Measurements from ENCODE around the gene PTPRM.

The PTPRM gene

DNA sequence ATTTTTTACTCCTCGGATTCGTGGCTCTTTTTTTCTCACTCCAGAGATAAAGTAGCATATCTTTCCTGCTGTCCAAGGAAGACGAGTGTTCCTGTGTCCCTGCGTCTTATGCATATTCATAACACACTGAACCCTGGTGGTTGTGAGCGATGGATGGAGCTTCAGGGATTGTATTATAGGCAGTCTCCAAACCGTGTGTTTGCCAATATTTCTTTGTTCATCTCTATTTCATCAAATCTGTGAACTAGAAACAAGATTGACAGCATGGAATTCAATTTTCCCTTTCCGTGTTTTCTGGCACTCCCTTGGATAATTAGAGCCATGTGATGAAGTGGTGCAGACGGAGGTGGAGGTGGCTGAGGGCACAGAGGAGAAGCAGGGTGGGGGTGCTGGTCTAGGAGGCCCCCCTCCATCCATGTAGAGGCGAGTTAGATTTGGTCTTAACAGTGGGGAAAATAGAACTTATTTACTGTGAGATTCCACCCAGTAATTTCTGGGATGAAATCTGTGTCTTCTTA is 240.9 kb downstream of the PTPRM start:
- no peak overlapping the region for H3K4me3 ChIP-seq (IDR thresholded peaks at IDR 0.05; ENCODE audit: insufficient read depth, low read depth, low read length)
- H3K27me3 ChIP-seq (ENCODE audit: insufficient read depth, low read depth), result no peaks in the 10 kb centered on the region
- TF ChIP-seq, protein P1, sequence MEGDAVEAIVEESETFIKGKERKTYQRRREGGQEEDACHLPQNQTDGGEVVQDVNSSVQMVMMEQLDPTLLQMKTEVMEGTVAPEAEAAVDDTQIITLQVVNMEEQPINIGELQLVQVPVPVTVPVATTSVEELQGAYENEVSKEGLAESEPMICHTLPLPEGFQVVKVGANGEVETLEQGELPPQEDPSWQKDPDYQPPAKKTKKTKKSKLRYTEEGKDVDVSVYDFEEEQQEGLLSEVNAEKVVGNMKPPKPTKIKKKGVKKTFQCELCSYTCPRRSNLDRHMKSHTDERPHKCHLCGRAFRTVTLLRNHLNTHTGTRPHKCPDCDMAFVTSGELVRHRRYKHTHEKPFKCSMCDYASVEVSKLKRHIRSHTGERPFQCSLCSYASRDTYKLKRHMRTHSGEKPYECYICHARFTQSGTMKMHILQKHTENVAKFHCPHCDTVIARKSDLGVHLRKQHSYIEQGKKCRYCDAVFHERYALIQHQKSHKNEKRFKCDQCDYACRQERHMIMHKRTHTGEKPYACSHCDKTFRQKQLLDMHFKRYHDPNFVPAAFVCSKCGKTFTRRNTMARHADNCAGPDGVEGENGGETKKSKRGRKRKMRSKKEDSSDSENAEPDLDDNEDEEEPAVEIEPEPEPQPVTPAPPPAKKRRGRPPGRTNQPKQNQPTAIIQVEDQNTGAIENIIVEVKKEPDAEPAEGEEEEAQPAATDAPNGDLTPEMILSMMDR (conservative IDR thresholded peaks at IDR 0.05; ENCODE audit: low read depth, low read length), result no peak
- no peaks in the 10 kb centered on the region for H4K20me1 ChIP-seq (ENCODE audit: insufficient read depth)
- H3K4me1 ChIP-seq (ENCODE audit: low read depth, poor library complexity, severe bottlenecking), result no peaks in the 10 kb centered on the region
- no peaks in the 10 kb centered on the region for H3K79me2 ChIP-seq (ENCODE audit: insufficient read depth, low read depth)
- H3K27ac ChIP-seq, result no peak overlapping the region
- H2AFZ ChIP-seq (ENCODE audit: low read depth), result no peak overlapping the region
- H3K9ac ChIP-seq, result no peak overlapping the region
- no peaks in the 10 kb centered on the region for H3K36me3 ChIP-seq (ENCODE audit: insufficient read depth)
- H3K4me2 ChIP-seq, result no peak overlapping the region

DNA sequence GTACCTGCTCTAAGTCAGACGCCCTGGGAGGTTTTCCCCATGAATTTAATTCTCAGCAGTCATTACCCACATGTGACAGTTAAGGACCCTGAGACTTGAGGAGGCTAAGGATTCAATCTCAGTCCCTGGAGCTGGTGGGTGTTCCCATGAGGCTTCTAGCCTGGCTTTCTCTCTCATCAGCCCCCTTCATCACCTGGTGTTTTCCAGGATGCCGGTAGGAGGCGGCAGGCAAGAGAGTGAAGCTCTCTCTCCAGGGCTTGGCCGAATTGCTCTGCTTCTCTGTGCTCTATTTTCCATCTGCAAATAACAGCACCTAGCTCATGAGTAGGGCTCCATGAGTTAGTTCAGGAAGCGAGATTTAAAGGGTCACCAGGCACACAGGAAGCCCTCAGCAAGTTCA is 241.9 kb downstream of the PTPRM start:
- H3K4me3 ChIP-seq (IDR thresholded peaks at IDR 0.05; ENCODE audit: insufficient read depth, low read depth, low read length), result no peak overlapping the region
- no peaks in the 10 kb centered on the region for H3K27me3 ChIP-seq (ENCODE audit: insufficient read depth, low read depth)
- TF ChIP-seq, protein P1 (conservative IDR thresholded peaks at IDR 0.05; ENCODE audit: low read depth, low read length), result no peak
- H3K36me3 ChIP-seq (ENCODE audit: insufficient read depth), result no peaks in the 10 kb centered on the region
- H3K4me1 ChIP-seq (ENCODE audit: low read depth, poor library complexity, severe bottlenecking), result no peaks in the 10 kb centered on the region
- H3K79me2 ChIP-seq (ENCODE audit: insufficient read depth, low read depth), result no peaks in the 10 kb centered on the region
- H2AFZ ChIP-seq (ENCODE audit: low read depth), result no peak overlapping the region
- H4K20me1 ChIP-seq (ENCODE audit: insufficient read depth), result no peaks in the 10 kb centered on the region
- H3K27ac ChIP-seq, result no peak overlapping the region
- H3K4me2 ChIP-seq, result no peak overlapping the region
- H3K9ac ChIP-seq, result no peak overlapping the region

DNA sequence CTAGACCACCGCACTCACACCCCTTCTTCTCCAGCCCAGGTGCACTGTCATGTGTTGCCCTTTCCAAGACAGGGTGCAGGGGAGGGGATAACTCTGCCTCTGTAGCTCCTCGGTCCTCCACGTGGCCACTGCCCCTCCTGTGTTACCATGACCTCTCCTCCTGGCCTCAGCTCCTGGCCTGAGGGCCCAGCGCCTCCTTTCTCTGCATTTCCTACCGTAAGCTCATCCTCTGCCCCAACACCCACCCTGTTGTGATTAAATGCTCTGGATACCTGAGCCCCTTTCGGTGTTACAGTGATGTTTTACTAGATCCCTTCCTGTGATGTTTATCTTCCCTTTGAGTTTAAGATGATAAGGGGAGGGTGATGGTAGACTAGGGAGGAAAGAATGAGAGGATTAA is 242.3 kb downstream of the PTPRM start:
- Histone ChIP-seq H3K27ac (no peak overlapping the region), H3K4me3 (IDR thresholded peaks at IDR 0.05; ENCODE audit: insufficient read depth, low read depth, low read length) (no peak overlapping the region), H3K79me2 (ENCODE audit: insufficient read depth, low read depth) (no peaks in the 10 kb centered on the region), H3K4me1 (ENCODE audit: low read depth, poor library complexity, severe bottlenecking) (no peaks in the 10 kb centered on the region), H4K20me1 (ENCODE audit: insufficient read depth) (no peaks in the 10 kb centered on the region), H3K9ac (no peak overlapping the region), H3K4me2 (no peak overlapping the region), H2AFZ (ENCODE audit: low read depth) (no peak overlapping the region), H3K27me3 (ENCODE audit: insufficient read depth, low read depth) (no peaks in the 10 kb centered on the region), H3K36me3 (ENCODE audit: insufficient read depth) (no peaks in the 10 kb centered on the region)
- TF ChIP-seq, protein P1 (conservative IDR thresholded peaks at IDR 0.05; ENCODE audit: low read depth, low read length), result no peak

DNA sequence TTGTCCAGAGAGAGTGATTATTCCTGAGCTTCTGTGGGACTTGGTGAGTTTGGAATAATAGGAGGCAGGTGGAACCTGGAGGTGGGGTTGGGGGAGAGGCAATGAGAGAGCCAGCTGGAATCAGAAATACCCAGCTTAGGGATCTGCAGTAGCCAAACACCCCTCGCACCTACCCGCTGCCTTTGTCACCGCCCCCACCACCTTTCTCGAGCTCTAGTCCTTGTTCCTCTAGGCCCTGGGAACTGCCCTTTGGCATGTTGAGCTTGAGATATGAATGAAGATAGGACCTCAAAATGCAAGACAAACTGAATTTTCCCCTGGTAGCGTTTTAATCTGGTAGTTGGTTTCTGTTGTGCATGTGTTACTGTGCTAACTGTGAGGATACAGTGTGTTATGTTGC is 242.9 kb downstream of the PTPRM start:
- Histone ChIP-seq H3K79me2 (ENCODE audit: insufficient read depth, low read depth) (no peaks in the 10 kb centered on the region), H3K4me1 (ENCODE audit: low read depth, poor library complexity, severe bottlenecking) (no peaks in the 10 kb centered on the region), H3K36me3 (ENCODE audit: insufficient read depth) (no peaks in the 10 kb centered on the region), H4K20me1 (ENCODE audit: insufficient read depth) (no peaks in the 10 kb centered on the region), H3K4me2 (no peak overlapping the region), H3K9ac (no peak overlapping the region), H2AFZ (ENCODE audit: low read depth) (no peak overlapping the region), H3K27me3 (ENCODE audit: insufficient read depth, low read depth) (no peaks in the 10 kb centered on the region), H3K27ac (no peak overlapping the region), H3K4me3 (IDR thresholded peaks at IDR 0.05; ENCODE audit: insufficient read depth, low read depth, low read length) (no peak overlapping the region)
- TF ChIP-seq, protein P1 (conservative IDR thresholded peaks at IDR 0.05; ENCODE audit: low read depth, low read length), result no peak

Data from KMS-11 (cell line).